ENCODE data around the gene DNMT3A.

Gene DNMT3A

DNA sequence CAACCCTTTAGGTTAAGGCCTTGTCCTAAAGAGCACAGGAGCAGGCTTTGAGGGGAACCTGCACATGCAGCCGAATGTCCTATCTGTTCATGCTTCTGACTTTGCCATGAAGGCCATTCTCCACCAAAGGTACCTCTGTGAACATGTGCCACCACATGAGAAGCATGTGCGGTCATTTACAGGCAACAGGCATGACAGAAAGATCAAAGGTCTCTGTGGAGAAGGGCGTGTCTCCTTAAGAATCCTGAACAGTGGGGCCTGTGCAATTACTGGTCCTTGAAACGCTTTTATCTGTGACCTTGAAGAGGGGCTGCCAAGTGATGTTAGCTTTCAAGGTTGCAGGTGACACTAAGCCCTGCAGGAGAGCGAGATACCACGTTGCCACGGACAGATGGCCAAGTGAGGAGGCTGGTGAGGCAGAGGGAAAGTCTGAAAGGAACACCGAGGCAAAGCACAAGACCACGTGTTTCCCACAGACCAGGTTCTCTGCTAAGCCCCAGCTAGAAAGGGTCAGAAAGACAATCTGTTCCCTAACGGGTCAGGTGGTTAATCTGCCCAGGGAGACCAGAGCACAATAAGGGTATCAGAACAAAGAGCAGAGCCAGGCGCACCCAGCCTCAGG, 153.9 kb downstream of the DNMT3A start:
- ChIA-PET POLR2A (no interaction called here), CTCF (interaction anchor here (1.2 kb wide), 1 partner anchor 213 kb away, joined by 3 read pairs; no protein-coding TSS in a partner anchor)
- DNase-seq (ENCODE audit: extremely low spot score) = no peak
- TF ChIP-seq NFRKB (IDR thresholded peaks at IDR 0.05) (no peak), ZNF384 (IDR thresholded peaks at IDR 0.05) (no peak)

DNA sequence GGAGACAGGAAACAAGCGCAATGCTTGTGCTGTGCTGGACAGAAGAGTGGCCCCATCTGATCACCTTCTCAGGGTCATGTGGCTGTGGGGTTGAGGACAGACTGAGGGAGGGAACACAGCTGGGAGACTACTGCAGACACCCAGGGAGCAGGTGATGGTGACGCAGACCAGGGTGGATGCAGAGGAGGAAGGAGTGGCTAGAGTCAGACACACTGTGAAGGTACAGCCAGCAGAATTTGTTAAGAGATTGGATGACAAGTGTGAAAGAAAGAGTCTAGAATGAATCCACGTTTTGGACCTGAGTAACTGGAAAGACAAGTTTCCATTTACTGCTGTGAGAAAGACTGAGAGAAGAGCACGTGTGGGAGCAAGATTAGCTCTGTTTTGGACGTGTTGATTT, 157.5 kb downstream of the DNMT3A start:
- no peak for DNase-seq (ENCODE audit: extremely low spot score)
- POLR2A ChIA-PET = no interaction called here
- TF ChIP-seq FOXK2 (IDR thresholded peaks at IDR 0.05) (no peak), L3MBTL2 (conservative IDR thresholded peaks at IDR 0.05) (no peak), LEF1 (IDR thresholded peaks at IDR 0.05; ENCODE audit: borderline replicate concordance) (no peak), FOXM1 (IDR thresholded peaks at IDR 0.05; ENCODE audit: borderline replicate concordance) (no peak), SUZ12 (IDR thresholded peaks at IDR 0.05) (no peak), TARDBP (IDR thresholded peaks at IDR 0.05) (no peak), ELF4 (IDR thresholded peaks at IDR 0.05) (no peak), FOXA1 (IDR thresholded peaks at IDR 0.05) (no peak), ARNT (IDR thresholded peaks at IDR 0.05) (no peak), NFRKB (IDR thresholded peaks at IDR 0.05) (no peak)
- CTCF ChIA-PET = interaction anchor here (0.8 kb wide), 1 partner anchor 12 kb away, joined by 3 read pairs; no protein-coding TSS in a partner anchor

DNA sequence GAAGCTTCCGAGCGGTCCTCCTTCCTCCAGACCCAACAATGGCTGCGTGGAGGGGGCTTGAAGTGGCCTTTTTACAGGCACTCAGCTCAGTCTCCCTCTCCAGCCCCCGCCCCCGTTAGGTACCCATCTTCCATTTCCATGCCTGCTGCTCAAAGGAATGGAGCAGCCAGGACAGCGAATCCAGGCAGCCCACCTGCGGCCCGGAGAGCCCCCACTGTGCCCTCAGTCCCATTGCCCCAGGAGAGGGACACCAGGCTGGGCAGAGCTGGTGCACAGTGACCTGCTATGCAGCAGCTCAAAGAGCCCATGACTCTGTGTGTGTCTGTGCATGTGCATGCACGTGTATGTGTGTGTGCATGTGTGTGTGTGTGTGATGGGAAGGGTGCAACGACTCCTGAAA, 162.7 kb downstream of the DNMT3A start:
- no peak for DNase-seq (ENCODE audit: extremely low spot score)
- ChIA-PET CTCF (interaction anchor here (0.6 kb wide), 1 partner anchor 235 kb away, joined by 3 read pairs; no protein-coding TSS in a partner anchor), POLR2A (no interaction called here)
- no peak for TF ChIP-seq NFRKB (IDR thresholded peaks at IDR 0.05)
- no peak for TF ChIP-seq SUZ12 (IDR thresholded peaks at IDR 0.05)
- TF ChIP-seq TARDBP (IDR thresholded peaks at IDR 0.05) = no peak
- no peak for TF ChIP-seq LEF1 (IDR thresholded peaks at IDR 0.05; ENCODE audit: borderline replicate concordance)
- TF ChIP-seq ZNF384 (IDR thresholded peaks at IDR 0.05) = no peak
- TF ChIP-seq ELF4 (IDR thresholded peaks at IDR 0.05) = no peak
- TF ChIP-seq, protein P1, sequence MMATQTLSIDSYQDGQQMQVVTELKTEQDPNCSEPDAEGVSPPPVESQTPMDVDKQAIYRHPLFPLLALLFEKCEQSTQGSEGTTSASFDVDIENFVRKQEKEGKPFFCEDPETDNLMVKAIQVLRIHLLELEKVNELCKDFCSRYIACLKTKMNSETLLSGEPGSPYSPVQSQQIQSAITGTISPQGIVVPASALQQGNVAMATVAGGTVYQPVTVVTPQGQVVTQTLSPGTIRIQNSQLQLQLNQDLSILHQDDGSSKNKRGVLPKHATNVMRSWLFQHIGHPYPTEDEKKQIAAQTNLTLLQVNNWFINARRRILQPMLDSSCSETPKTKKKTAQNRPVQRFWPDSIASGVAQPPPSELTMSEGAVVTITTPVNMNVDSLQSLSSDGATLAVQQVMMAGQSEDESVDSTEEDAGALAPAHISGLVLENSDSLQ (IDR thresholded peaks at IDR 0.05) = no peak
- no peak for TF ChIP-seq ARNT (IDR thresholded peaks at IDR 0.05)

Data from HEK293T (cell line).